Left forelimb (tissue), 1 donor: Measurements from ENCODE around the gene ATF5.

Source experiments
- DNase-seq: peaks from one replicate; pipeline ENCODE4 v3.0.0-alpha.2; 2018; ENCODE audit warnings: low spot score

ATF5 gene, protein sequence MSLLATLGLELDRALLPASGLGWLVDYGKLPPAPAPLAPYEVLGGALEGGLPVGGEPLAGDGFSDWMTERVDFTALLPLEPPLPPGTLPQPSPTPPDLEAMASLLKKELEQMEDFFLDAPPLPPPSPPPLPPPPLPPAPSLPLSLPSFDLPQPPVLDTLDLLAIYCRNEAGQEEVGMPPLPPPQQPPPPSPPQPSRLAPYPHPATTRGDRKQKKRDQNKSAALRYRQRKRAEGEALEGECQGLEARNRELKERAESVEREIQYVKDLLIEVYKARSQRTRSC

DNA sequence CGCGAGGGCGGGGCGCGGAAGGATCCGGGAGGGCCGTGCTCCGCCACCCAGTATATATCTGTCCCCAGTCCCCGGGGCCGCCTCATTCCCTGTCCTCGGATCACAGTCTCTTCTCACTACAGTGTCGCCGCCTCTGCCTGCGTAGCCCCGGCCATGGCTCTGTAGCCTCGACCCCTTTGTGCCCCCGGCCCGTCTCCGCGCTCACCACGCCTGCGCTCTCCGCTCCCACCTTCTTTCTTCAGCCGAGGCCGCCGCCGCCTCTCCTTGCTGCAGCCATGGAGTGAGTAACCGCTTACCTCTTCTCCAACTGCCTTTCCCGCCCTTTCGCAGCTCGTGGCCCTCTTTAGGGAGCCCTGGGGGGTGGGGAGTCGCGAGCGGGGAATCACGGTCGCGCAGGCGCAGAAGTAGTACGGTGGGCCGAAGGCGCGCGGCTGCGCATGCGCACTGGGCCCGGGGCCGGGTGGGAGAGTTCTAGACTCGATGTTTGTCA is at the start of gene ATF5, which contains the start of gene NUP62:
Gene ATF5, plus strand, starts transcription at position 85 of the 490 bp plus-strand sequence. CDS start 1,646 bp downstream, outside the sequence.
Gene NUP62, minus strand, starts transcription at position 384 of the 490 bp plus-strand sequence. CDS start 19,697 bp downstream, outside the sequence.
- DNase-seq: peak; percentile 96

GRCh38 chr19:49879243-49879963 is 49.6 kb upstream of the ATF5 start:
- no peak for DNase-seq

DNA sequence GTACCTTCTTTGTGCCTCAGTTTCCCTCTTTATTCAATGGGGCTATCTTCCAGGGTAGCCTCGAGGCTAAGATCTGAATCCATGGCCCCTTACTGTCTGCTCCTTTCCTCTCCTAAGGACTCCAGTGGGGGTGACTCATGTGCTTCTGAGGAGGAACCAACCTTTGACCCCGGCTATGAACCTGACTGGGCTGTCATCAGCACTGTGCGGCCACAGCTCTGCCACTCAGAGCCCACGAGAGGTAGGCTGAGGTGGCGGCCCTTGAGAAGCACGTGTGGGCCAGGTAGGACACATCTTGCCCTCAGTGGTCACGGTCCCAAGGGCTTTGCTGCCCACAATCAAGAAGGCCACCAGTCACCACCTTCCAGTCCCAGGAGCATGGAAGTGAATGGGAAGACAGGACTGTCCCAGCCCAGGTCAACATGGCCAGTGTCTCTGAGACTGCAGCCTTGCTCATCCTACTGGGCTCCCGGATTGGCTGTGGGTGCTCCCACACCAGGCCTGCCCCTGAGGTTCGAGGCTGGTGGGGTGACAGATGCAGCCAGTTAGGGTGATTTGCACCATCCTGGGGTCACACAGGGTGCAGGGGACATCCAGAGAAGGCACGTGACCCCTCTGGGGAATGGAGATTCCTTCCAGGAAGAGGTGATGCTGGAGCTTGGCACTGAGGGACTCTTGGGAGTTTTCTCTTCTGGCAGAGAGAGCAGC is 48.7 kb upstream of the ATF5 start:
- no peak for DNase-seq

- DNase-seq: no peak
Measured at GRCh38 chr19:49881186-49881585, 47.8 kb upstream of the ATF5 start.

- no peak for DNase-seq
Measured at GRCh38 chr19:49881672-49882394, 47.2 kb upstream of the ATF5 start.

DNA sequence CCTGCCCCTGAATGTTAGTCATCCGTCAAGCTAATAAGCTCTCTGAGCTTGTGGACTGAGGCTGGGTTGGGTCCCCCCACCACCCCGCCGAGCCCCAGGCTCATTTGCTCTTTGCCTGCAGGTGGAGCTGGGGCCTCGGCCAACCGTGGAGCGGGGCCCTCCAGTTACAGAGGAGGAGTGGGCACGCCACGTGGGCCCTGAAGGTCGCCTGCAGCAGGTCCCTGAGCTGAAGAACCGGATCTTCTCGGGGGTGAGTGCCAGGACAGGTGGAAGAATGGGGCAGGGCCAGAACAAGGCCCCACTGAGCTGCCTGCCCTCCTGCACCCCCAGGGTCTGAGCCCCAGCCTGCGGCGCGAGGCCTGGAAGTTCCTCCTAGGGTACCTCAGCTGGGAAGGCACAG is 46.4 kb upstream of the ATF5 start:
- no peak for DNase-seq

DNA sequence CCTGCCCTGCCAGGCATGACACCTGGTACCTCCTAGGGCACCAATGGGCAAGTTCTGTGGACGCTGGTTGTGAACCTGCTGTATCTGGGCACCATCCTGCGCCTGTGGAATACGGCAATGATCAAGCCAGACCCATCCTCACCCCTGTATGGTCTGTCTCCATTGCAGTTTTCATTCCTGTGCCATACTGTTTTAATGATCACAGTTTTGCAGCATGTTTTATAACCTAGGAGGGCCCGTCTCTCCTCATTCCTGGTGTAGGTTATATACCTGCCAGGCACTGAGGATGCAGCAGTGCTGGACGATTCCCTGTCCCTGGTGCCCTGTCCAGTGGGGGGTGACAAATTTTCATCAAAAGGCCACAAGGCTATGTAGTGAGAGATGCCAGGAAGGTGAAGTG is 45.9 kb upstream of the ATF5 start:
- DNase-seq: no peak

DNA sequence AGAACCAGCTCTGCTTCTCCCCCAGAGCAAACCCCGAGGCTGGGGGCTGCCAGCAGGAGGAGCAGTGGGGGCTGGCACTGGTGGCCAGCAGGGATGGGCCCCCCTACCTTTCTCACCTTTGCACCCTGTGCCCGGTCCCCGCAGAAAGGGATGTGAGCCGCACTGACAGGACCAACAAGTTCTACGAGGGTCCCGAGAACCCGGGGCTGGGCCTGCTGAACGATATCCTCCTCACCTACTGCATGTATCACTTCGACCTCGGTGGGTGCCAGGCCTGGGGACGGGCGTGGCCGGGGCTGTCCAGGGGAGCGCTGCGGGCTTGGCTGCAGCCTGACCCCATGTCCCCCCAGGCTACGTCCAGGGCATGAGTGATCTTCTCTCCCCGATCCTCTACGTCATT is 44.9 kb upstream of the ATF5 start:
- DNase-seq: no peak

DNA sequence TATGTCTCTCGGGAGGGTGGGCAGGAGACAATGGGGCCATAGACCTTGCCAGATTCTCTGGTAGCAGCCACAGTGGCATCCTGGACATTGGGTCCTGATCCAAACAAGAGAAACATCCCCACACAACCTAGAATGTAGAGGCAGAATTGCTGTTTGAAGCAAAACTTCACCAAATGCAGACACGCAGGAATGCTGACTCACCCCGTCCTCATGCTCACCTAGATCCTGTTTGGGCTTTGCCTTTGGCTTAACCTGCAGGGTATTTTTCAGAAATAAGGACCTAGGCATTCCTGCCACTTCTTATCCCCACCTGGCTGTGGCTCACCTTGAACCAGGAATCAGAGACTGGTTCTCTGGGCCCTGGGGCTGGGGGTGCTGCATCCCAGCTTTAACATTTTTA is 44.2 kb upstream of the ATF5 start:
- DNase-seq: no peak

DNA sequence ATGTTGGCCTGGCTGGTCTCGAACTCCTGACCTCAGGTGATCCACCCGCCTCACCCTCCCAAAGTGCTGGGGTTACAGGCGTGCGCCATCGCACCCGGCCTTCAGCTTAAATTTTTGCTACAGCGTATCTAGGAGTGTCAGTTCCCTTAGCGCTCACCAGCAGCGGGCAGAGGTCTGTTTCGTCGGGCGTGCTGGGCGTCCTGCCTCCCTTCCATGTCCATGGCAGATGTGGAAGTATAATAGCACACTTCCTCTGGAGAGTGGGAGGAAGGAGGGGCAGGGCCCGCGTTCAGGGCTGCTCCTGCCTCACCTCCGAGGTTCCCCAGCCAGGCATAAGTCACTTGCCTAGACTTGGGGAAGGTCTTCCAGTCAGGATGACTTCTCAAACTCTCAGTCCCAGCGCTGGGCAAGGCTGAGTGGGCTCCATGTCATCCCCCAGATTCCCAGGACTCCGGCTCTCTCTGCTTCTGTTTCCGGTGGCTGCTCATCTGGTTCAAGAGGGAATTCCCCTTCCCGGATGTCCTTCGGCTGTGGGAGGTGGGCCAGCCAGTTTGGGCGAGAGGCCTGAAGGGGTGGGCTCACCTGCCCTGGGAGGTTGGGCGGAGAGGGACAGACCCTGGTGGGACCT is 41.9 kb upstream of the ATF5 start:
- DNase-seq: no peak

DNA sequence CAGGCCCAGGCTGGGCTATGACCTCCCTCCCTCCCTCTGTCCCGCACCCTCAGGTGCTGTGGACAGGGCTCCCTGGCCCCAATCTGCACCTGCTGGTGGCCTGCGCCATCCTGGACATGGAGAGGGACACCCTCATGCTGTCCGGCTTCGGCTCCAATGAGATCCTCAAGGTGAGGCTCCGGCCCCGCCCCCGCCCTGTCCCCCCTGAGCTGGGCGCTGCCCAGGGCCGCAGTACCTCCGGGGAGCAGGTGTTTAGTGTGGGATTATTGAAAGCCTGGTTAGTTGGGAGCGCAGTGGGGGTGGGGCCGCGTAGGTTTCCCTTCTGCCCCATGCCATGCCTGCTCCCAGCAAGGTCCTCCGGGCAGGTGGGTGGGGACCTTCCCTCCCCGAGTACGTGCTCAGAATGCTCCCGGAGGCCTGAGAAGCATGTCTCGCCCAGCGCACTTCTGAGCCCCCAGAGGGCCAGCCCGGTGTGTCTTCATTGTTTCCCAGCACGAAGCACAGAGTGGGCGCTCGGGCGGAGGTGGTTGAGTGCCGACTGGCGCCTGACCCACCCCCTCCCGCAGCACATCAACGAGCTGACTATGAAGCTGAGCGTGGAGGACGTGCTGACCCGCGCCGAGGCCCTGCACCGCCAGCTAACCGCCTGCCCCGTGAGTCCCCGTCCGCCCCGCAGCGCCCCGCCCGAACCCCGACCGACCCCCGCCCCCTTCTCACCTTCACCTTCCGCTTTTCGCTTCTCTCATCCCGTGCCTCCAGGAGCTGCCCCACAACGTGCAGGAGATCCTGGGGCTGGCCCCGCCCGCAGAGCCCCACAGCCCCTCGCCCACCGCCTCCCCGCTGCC is 41.1 kb upstream of the ATF5 start:
- no peak for DNase-seq

DNA sequence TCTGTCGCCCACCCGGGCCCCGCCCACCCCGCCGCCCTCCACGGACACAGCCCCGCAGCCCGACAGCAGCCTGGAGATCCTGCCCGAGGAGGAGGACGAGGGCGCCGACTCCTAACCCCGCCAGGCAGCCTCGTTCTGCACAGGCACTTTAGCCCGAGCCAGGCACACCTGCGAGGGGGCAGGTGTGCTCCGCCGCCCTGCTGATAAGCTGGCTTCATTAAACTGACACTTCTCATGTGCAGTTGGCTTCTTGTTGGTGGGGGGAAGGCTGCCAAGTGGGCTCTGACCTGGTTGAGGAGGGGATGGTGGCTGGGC is 40.5 kb upstream of the ATF5 start:
- no peak for DNase-seq

- DNase-seq: no peak
Measured at GRCh38 chr19:49889038-49889686, 39.8 kb upstream of the ATF5 start.

GRCh38 chr19:49889687-49890348 is 39.2 kb upstream of the ATF5 start:
- peak; percentile 83 for DNase-seq

DNA sequence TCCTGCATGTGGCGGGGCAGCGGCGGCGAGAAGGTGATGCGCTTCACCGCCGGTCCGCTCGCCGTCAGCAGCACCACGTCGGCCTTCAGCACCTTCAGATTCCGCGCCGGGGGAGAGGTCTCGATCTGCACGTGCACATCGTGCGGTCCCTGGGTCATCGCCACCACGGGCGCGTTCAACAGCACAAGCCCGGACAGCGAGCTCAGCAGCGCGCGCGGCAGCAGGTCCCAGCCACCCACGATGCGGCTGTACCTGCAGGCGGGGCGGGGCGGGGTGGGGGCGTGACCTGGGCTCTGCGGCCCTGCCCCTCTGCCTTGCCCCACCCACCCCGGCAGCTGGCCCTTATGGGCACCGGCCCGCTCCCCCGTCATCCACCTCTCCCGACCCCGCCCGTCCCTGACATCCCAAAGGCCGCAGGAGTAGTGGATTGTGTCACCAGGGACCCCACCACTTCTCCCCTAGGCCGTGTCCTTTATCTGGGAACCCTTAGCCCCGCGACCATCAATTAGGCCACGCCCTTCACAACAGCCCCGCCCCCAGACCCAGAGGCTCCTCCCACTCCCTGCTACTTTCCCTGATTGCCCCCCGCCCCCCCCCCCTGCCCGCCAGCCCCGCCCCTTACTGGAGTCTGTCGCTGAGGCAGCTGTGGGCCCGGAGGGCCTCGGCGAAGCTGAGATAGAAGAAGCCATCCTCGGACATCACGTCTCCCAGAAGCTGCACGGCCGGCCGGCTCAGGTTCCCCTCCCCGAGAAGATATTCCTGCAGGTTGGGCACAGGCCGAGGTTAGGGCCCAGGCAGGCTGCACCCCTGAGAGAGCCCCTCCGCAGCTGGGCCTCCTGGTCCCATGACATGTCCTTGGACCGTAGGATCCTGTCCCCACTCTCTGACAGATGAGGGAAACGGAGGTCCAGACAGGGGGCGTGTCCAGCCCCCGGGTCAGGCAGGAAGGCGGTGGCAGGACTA is 38.4 kb upstream of the ATF5 start:
- no peak for DNase-seq

GRCh38 chr19:49891393-49891792 is 37.6 kb upstream of the ATF5 start:
- no peak for DNase-seq

GRCh38 chr19:49892716-49893115 is 36.3 kb upstream of the ATF5 start:
- no peak for DNase-seq

DNA sequence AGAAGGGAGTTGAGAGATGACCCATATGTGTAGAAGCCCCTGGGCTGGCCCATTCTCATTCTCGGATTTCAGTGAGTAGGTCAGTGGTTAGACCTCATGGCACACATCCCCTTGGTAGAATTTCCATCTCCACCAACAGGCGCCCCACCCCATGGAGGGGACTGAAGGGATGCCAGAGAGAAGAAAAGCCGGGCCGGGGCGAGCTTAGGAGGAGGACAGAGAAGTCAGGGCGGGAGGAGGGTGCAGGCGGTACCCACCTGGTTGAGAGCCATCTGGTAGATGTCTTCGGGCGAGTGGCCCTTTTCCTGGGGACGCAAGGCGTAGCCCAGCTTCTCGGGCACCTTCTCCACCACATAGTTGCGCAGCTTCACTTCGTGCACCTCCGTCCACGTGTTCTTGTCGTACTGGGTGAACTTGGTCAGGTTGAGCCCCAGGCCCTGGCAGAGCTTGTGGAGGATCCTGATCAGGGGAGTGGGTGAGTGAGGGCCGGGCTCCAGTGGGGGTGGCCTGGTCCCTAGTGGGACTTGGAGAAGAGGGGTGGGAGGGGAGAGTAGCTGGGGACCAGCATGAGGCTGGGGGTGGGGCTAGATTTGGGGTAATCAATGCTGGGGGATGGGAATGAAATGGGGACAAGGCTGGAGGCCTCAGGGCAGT is 34.9 kb upstream of the ATF5 start:
- DNase-seq: no peak
